DOHH2 (cell line): ENCODE data around the gene IGF2.

Source experiments
- H3F3A ChIP-seq: fragments of 200-600 bp; sonication (generic), shearing (Covaris generic); 2 replicates; pipeline ENCODE4 v1.6.0; 2016; ENCODE audit warnings: antibody characterized with exemption, mild to moderate bottlenecking; ENCODE audit not compliant: control insufficient read depth, insufficient read depth
- H3K27ac ChIP-seq: fragments of 200-600 bp; sonication (generic); 2 replicates; pipeline ENCODE4 v1.5.1; 2014; ENCODE audit warnings: low read depth, mild to moderate bottlenecking, low read length, moderate library complexity
- H3K27me3 ChIP-seq: fragments of 200-600 bp; sonication (generic); 2 replicates; pipeline ENCODE4 v1.6.1; 2014; ENCODE audit warnings: mild to moderate bottlenecking, low read length, mixed read lengths; ENCODE audit not compliant: control insufficient read depth
- H3K36me3 ChIP-seq: fragments of 200-600 bp; sonication (generic); 2 replicates; pipeline ENCODE4 v1.6.1; 2014; ENCODE audit warnings: mild to moderate bottlenecking, low read length, moderate library complexity, mixed read lengths; ENCODE audit not compliant: control insufficient read depth
- H3K4me1 ChIP-seq: fragments of 200-600 bp; sonication (generic); 2 replicates; pipeline ENCODE4 v1.6.1; 2014; ENCODE audit warnings: mild to moderate bottlenecking, low read length, mixed read lengths; ENCODE audit not compliant: control insufficient read depth
- H3K4me2 ChIP-seq: fragments of 200-600 bp; sonication (generic); 2 replicates; pipeline ENCODE4 v1.6.0; 2014; ENCODE audit warnings: mild to moderate bottlenecking, low read length, moderate library complexity
- H3K4me3 ChIP-seq: fragments of 200-600 bp; sonication (generic); 2 replicates; pipeline ENCODE4 v1.5.1; 2014; ENCODE audit warnings: mild to moderate bottlenecking, low read length, mixed read lengths
- H3K79me2 ChIP-seq: fragments of 200-600 bp; sonication (generic); 2 replicates; pipeline ENCODE4 v1.6.1; 2014; ENCODE audit warnings: mild to moderate bottlenecking, low read length, mixed read lengths; ENCODE audit not compliant: control insufficient read depth
- H3K9me2 ChIP-seq: fragments of 200-600 bp; sonication (generic); replicated peaks from 2 replicates; pipeline ENCODE4 v1.6.1; 2014; ENCODE audit warnings: mild to moderate bottlenecking, low read length, mixed read lengths; ENCODE audit not compliant: control insufficient read depth
- H3K9me3 ChIP-seq: fragments of 200-600 bp; sonication (generic); 2 replicates; pipeline ENCODE4 v1.6.1; 2014; ENCODE audit warnings: antibody characterized with exemption, low read length, mixed read lengths; ENCODE audit not compliant: control insufficient read depth, insufficient read depth
- H4K20me1 ChIP-seq: fragments of 200-600 bp; sonication (generic); 2 replicates; pipeline ENCODE4 v1.6.0; 2014; ENCODE audit warnings: low read depth, mild to moderate bottlenecking, antibody characterized with exemption, low read length, moderate library complexity; ENCODE audit not compliant: control insufficient read depth, insufficient read depth
- EZH2phosphoT487 ChIP-seq: fragments of 200-600 bp; sonication (generic); IDR thresholded peaks from 2 replicates; pipeline ENCODE4 v1.6.1; 2017; ENCODE audit warnings: borderline replicate concordance, mild to moderate bottlenecking, antibody characterized with exemption, low read length, moderate library complexity, mixed read lengths
- TF ChIP-seq, protein P1 (sequence below): fragments of 200-600 bp; sonication (generic); IDR thresholded peaks from one replicate; pipeline ENCODE4 v1.5.1; 2014; ENCODE audit warnings: antibody characterized with exemption, mild to moderate bottlenecking, low read depth, low read length; ENCODE audit not compliant: poor library complexity, severe bottlenecking

Gene IGF2

DNA sequence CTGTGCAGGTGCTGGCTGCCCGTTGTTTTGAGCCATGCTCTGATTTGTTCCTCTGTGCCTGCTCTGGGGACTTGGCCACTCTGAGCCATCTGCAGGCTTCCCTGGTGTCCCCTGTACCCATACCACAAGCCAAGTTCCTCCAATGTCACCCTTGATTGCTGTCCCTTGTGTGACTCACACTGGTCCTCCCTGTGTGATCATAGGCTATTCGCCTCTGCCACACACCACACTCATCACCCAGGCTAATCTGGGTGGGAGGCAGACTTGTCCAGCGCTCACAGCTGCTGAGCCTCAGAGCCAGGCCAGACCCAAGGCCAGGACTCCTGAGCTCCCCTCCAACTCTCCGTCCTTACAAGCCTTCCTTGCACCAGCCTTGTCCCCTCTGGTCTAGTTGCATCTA lies 31.7 kb downstream of the IGF2 start:
- no peaks in the 10 kb centered on the region for H3K9me2 ChIP-seq
- H3K27ac ChIP-seq: no peak overlapping the region
- H3K4me2 ChIP-seq: no peak overlapping the region
- no peaks in the 10 kb centered on the region for H3K9me3 ChIP-seq
- no peaks in the 10 kb centered on the region for H3K4me1 ChIP-seq
- H4K20me1 ChIP-seq: no peaks in the 10 kb centered on the region
- TF ChIP-seq EZH2phosphoT487: no peak
- TF ChIP-seq, protein P1, sequence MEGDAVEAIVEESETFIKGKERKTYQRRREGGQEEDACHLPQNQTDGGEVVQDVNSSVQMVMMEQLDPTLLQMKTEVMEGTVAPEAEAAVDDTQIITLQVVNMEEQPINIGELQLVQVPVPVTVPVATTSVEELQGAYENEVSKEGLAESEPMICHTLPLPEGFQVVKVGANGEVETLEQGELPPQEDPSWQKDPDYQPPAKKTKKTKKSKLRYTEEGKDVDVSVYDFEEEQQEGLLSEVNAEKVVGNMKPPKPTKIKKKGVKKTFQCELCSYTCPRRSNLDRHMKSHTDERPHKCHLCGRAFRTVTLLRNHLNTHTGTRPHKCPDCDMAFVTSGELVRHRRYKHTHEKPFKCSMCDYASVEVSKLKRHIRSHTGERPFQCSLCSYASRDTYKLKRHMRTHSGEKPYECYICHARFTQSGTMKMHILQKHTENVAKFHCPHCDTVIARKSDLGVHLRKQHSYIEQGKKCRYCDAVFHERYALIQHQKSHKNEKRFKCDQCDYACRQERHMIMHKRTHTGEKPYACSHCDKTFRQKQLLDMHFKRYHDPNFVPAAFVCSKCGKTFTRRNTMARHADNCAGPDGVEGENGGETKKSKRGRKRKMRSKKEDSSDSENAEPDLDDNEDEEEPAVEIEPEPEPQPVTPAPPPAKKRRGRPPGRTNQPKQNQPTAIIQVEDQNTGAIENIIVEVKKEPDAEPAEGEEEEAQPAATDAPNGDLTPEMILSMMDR: no peak
- H3F3A ChIP-seq: no peaks in the 10 kb centered on the region
- no peaks in the 10 kb centered on the region for H3K79me2 ChIP-seq
- no peak overlapping the region for H3K4me3 ChIP-seq
- H3K27me3 ChIP-seq: no peaks in the 10 kb centered on the region
- no peaks in the 10 kb centered on the region for H3K36me3 ChIP-seq

- TF ChIP-seq, protein P1: no peak
- TF ChIP-seq EZH2phosphoT487: no peak
- Histone ChIP-seq H3K36me3 (no peaks in the 10 kb centered on the region), H3K4me3 (no peak overlapping the region), H3K79me2 (no peaks in the 10 kb centered on the region), H3K4me2 (no peak overlapping the region), H3K27ac (no peak overlapping the region), H3K9me3 (no peaks in the 10 kb centered on the region), H3K4me1 (no peaks in the 10 kb centered on the region), H3K9me2 (no peaks in the 10 kb centered on the region), H4K20me1 (no peaks in the 10 kb centered on the region), H3K27me3 (no peaks in the 10 kb centered on the region), H3F3A (no peaks in the 10 kb centered on the region)
Measured at GRCh38 chr11:2106583-2107209, 32.5 kb downstream of the IGF2 start.

DNA sequence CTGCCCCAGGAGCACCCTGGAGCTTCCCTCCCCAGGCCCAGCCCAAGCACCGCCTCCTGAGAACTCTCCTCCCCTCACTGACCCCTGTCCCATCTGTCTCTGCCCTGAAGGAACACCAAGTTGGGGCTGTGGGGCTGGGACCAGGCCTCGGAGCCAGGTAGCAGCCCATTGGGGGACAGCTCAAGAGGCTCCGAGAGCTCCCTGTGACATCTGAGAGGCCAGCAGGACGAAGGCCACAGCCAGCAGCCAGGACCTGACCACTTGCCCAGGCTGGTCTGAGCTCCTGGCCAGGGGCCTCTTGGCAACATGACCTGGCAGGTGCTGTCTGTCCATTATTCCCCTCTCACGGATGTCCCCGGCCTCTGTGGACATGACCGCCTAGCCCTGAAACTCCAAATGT lies 33.7 kb downstream of the IGF2 start:
- Histone ChIP-seq H3K4me1 (no peaks in the 10 kb centered on the region), H3K79me2 (no peaks in the 10 kb centered on the region), H4K20me1 (no peaks in the 10 kb centered on the region), H3K36me3 (no peaks in the 10 kb centered on the region), H3K9me2 (no peaks in the 10 kb centered on the region), H3K9me3 (no peaks in the 10 kb centered on the region), H3K27ac (no peak overlapping the region), H3K4me3 (no peak overlapping the region), H3K4me2 (no peak overlapping the region), H3K27me3 (no peaks in the 10 kb centered on the region), H3F3A (no peaks in the 10 kb centered on the region)
- TF ChIP-seq EZH2phosphoT487: no peak
- TF ChIP-seq, protein P1: no peak
